MV-4-11 (cell line): Measurements from ENCODE around the gene CALM3.

Source experiments
- DNase-seq: peaks from one replicate; lab custom pipeline; 2025; lab: John Stamatoyannopoulos, UW

The CALM3 gene

DNA sequence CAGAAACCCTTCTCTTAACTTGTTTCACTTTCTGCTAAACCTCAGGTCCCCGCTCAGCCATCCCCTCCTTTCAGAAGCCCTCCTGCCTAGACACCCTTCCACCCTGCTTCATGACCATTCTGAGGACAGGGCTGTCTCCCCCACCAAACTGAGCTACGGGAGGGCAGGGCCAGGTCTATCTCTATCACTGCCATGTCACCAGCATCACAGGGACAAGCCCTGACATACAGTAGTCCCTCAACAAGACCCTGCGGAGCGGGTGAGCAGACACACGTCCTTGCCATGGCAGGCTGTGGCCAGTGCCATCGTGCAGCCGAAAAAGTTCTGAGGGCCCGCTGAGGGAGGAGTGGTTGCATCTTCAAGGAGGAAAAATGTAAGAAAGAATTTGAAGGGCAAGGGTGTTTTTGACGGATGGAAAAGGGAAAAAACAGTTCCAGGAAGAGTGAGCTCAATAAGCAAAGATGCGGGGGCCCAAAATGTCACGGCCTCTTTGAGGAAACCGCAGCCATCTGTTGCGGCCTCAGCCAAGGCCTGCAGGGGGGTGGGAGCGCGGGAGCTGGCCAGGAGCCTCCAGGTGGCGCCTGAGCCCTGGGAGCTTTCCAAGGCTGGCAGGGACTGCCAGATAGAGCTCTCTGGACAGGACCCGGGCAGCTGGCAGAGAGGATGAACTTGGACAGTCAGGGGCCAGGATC is 15.6 kb downstream of the CALM3 start:
- peak; percentile 80 for DNase-seq

- no peak for DNase-seq
Observed at GRCh38 chr19:46617601-46618000, 16.5 kb downstream of the CALM3 start.

- DNase-seq = peak; percentile 33
Observed at GRCh38 chr19:46618670-46619231, 17.6 kb downstream of the CALM3 start.

DNA sequence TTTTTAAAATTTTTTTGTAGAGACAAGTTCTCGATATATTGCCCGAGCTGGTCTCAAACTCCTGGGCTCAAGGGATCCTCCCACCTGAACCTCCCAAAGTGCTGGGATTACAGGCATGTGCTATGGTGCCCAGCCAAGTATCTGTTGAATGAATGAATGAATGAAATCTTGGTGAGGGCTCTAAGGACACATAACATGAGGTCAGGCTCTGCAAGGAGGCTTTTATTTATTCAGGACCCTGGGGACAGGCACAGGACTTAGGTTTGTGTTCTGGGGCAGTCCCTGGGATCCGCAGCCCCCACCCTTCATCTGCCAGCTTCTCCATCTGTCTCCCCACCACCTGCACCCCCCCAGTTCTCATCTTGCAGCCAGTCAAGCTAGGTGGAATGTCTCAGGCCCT is 19.1 kb downstream of the CALM3 start:
- no peak for DNase-seq

- no peak for DNase-seq
Observed at GRCh38 chr19:46620716-46621115, 19.6 kb downstream of the CALM3 start.

DNA sequence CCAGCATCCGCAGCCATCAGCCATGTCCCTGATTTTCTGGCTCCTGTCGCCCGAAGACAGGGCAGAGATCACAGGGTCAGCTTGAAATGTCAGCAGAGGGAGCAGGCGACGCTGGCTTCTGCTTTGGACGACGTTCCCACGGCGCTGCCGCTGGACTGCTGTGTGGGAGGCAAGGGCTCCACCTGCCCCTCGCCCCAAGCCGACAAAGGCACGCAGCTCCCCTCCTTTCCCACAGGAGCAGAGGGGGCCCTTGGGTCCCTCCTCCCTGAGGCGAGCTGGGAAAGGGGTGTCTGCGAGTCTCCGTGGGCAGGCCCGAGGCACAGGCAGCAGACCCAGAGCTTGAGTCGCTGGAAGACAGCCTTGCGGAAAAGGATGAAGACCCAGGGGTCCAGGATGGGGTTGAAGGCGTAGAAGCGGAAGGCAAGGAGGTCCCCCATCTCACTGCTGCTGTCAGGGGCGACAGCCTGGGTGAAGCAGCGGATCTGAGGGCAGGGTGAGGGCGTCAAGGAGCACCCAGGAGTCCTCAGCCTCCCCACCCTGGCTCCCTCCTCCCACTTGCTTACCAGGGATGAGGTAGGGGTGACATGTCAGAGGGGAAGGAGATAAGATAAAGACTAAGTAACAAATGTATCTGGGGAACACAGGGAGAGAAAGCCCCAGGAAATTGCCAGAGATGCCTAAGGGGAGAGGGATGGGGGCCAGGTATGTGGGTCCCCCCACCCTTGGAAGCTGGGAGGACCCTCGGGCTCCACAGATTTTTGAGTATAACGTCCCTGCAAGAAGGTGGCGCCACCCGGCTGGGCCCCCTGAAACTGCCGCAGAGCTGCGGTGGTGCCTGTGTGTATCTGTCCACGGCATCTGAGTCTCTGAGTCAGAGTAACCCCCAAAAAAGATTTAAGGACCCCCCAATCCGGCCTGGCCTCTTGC is 20.3 kb downstream of the CALM3 start:
- DNase-seq = no peak

DNA sequence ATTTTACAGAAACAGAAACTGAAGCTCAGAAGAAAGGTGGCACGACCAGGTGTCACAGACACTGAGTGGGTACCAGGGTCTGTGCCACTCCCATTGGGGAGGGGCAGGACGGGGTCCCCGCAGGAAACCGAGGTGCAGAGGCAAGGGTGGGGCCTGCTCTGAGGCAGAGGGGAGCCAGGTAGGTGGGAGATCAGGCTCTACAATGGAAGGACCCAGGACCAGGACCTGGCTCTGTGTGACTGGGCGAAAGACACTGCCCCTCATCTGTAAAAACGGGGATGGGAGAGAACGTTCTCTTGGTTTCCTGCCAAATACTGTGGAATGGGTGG is 21.0 kb downstream of the CALM3 start:
- no peak for DNase-seq

DNA sequence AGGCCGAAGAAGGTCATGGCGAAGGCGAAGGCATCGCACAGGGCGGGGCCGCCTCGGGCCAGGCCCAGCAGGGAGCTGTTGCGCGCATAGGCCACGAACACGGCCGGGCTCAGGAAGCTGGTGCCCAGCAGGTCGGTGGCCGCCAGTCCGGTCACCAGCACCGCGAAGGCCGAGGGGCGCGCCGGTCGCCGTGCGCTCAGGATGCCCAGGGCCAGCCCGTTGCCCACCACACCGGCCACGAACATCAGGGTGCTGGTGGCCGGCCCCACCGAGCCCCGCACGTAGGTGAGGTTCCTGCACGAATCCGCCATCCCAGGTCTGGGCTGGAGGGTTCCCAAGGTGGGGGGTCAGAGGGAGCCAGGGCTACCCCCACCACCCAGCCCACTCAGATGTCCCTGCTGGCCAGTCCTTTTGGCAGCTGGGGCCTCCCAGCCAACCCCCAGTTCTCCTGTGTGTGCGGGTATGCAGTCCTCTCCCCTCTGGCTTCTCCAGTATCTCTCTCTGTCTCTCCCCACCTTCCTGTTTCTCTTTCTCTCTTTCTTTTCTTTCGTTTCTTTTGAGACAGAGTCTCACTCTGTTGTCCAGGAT is 22.9 kb downstream of the CALM3 start:
- no peak for DNase-seq

DNA sequence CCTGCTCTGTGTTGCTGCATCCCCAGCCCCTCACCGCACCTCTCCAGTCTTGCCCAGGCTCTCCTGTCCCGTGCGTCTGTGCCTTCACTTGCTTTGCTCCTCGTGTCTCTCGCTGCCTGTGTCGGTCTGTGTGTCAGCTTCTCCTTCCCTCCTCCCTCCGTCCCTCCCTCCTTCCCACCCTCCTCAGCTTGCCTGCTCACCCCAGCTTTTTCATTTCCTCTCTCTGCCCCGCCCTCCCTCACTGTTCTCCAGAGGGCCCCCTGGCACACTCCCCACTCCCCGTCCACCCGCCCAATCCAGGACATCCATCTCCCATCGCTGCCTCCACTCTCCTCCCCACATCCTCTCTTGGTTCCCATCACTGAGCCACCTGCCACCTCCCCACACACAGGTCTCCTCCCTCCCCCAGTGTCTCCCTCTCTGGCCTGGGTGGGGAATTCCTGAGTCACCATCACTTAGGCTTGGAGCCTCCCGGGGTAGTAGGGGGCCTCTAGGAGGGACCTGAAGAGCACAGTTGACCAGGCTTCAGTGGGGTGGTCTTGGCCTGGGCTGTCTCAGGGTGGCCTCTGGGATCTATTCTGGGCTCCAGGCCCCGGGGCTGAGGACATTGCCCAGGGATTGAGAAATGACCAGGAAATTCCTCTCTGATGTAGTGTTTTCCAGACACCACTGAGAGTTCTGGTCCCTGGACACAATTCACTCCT is 24.0 kb downstream of the CALM3 start, which contains the start of gene PTGIR:
TSS of gene PTGIR (minus strand) at position 132 of the 704 bp plus-strand sequence. CDS start 864 bp downstream, outside the sequence.
- peak; percentile 80 for DNase-seq

DNA sequence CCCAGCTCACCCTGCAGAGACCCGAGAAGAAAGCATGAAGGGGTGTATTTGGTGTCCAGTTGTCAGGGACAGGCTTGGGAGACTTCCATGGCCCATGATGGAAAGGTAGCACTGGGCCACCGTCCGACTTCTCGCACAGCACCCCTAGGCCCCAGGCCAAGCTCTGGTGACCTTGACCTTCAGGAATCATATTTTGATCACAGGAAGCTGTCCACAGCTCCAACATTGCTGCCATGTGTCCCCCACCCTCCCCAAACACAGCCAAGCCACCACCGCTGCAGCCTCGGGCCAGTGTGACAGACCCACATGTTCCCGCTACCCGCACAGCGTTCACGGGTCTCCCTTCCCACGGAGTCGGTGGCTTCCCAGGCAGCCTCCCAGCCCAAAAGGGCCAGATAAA is 24.6 kb downstream of the CALM3 start:
- DNase-seq = no peak

GRCh38 chr19:46626446-46626845 is 25.3 kb downstream of the CALM3 start:
- no peak for DNase-seq

DNA sequence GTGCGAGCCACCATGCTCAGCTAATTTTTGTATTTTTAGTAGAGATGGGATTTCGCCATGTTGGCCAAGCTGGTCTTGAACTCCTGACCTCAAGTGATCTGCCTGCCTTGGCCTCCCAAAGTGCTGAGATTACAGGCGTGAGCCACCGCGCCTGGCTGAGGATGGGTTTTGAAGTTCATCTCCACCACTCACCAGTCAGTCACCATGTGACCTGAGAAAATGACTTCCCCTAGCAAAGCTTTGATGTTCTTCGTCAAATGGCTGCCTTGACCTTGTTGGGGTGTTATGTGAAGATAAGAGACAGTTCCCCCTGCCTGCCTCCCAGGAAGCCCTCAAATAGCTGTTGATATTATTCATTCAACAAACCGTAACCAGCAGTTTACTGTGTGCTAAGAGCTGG is 27.8 kb downstream of the CALM3 start:
- DNase-seq = peak; percentile 36

DNA sequence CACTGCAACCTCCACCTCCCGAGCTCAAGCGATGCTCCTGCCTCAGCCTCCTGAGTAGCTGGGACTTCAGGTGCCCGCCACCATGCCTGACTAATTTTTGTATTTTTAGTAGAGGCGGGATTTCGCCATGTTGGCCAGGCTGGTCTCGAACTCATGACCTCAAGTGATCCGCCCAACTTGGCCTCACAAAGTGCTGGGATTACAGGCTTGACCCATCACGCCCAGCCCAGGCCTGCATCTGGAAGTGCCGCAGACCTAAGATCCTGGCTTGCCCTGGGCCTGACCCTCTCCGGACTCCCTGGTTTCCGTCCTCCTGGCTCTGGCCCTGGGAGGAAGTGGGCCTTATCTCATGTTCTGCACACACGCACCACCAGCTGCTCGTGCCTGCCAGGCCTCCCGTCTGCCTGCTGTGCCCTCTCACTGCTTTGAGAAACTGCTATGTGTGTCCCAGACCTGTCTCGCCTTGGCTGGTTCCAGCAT is 28.5 kb downstream of the CALM3 start:
- peak; percentile 78 for DNase-seq

- DNase-seq = no peak
Observed at GRCh38 chr19:46630586-46631205, 29.6 kb downstream of the CALM3 start.

DNA sequence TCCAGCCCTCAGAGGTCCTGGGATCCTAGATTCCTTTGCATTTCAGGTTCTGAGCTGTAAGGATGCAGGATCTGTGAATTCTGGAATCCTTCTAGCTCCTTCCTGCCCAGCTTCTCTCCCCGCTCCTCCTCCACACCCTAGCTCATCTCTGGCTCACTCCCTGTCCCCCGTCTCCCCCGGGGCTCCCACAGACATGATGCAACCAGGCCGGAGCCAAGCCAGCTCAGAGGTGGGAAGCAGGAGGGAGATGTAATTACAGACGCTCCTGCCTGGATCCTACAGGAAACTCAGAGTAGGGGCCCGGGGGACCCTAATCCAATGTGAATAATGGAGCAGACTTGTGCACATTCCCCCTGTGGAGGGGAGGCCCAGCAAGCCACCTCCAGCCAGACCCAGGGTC is 30.4 kb downstream of the CALM3 start:
- no peak for DNase-seq

GRCh38 chr19:46633130-46633529 is 32.0 kb downstream of the CALM3 start:
- DNase-seq = no peak

DNA sequence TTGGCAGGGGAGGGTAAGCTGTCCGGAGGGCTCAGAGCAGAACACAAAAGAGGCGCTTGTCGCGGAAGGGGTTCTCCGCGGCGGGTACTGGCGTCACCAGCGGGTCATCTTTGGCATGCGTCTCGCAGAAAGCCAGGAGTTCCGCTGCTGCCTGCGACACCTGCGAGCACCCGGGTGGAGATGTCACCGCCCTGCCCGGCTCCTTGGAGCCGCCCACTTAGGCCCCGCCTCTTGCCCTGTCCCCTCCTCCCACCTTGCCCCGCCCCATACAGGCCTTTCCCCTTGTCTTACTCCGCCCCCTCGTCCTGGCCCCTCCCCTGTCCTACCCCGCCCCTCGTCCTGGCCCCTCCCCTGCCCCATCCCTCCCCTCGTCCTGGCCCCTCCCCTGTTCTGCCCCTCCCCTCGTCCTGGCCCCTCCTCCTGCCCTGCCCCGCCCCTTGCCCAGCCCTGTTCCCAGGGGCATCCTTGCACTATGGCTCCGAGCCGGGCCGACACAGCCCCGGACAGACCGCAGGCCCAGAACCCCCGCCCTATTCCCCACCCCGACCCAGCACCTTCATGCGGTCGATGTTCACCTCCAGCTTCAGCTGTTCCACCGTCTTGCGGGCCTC is 33.0 kb downstream of the CALM3 start:
- DNase-seq = peak; percentile 80

DNA sequence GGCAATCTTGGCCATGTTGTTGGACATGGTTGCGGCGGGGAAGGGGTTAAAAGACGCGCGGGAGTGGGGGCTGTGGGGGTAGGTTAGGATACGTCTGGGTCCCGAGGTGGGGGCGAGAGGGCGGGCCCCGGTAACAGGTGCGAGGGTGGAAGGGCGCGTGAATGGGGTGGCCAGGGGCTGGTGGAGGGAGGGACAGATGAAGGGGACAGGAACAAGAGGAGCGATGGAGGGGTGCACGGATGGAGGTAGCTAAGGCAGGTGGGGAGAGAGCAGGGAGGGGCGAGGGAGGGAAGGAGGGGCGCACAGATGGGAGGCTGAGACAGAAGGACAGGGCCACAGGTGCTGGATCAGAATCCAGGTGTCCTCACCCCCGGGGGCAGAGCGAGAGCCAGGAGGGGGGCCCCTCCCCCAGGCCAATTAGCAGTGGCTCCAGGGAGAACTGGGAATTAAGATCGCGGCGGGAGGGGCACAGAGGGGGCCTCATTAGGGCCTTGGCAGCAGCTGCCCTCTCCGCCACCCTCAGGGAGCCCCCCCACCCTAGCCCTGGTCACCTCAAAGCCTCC is 33.6 kb downstream of the CALM3 start:
- no peak for DNase-seq

- peak; percentile 42 for DNase-seq
Observed at GRCh38 chr19:46635920-46636761, 35.0 kb downstream of the CALM3 start, which contains the start of gene GNG8. Gene GNG8 (minus strand): TSS chr19:46636202. CDS start chr19:46634682, 1,520 bp downstream.
